RWPE2 (cell line): Measurements from ENCODE around the gene SUGCT.
A peak's percentile ranks its signal among the peaks of the same experiment; 100 is the strongest.

ENCODE experiments used
- ATAC-seq: fragments of 200-7000 bp; cut with Tn5 transposase; 3 replicates; pipeline ENCODE4 v1.9.1; 2021; ENCODE audit warnings: low read depth
- DNase-seq: peaks from one replicate; pipeline ENCODE4 v3.0.0-alpha.2; 2020; ENCODE audit warnings: low spot score
- H3K27ac ChIP-seq: fragments of 450-650 bp; 2 replicates; pipeline ENCODE4 v1.5.1; 2017; ENCODE audit warnings: mild to moderate bottlenecking; ENCODE audit not compliant: poor library complexity, severe bottlenecking
- H3K27me3 ChIP-seq: fragments of 250-450 bp; sonication (Bioruptor Pico); 2 replicates; pipeline ENCODE4 v1.5.1; 2021; ENCODE audit warnings: mild to moderate bottlenecking, moderate library complexity; ENCODE audit not compliant: insufficient read depth, poor library complexity, severe bottlenecking
- H3K36me3 ChIP-seq: fragments of 250-450 bp; sonication (Bioruptor Pico); 2 replicates; pipeline ENCODE4 v1.5.1; 2020; ENCODE audit warnings: low read depth, mild to moderate bottlenecking, moderate library complexity
- H3K4me1 ChIP-seq: fragments of 250-450 bp; sonication (Bioruptor Pico); 2 replicates; pipeline ENCODE4 v1.5.1; 2021; ENCODE audit warnings: mild to moderate bottlenecking, moderate library complexity; ENCODE audit not compliant: insufficient read depth, poor library complexity, severe bottlenecking
- H3K4me3 ChIP-seq: fragments of 250-450 bp; sonication (Bioruptor Pico); 2 replicates; pipeline ENCODE4 v1.5.1; 2021; ENCODE audit warnings: mild to moderate bottlenecking, moderate library complexity; ENCODE audit not compliant: severe bottlenecking
- H3K9me3 ChIP-seq: fragments of 250-450 bp; sonication (Bioruptor Pico); 2 replicates; pipeline ENCODE4 v1.5.1; 2021; ENCODE audit warnings: mild to moderate bottlenecking, moderate library complexity; ENCODE audit not compliant: severe bottlenecking
- CTCF ChIP-seq: fragments of 450-650 bp; IDR thresholded peaks from one replicate; pipeline ENCODE4 v1.5.1; 2017; ENCODE audit warnings: mild to moderate bottlenecking, moderate library complexity; ENCODE audit not compliant: poor library complexity, severe bottlenecking

The SUGCT gene

GRCh38 chr7:40299097-40299496 lies 164.3 kb downstream of the SUGCT start:
- DNase-seq: no peak
- no peak for TF ChIP-seq CTCF
- H3K4me3 ChIP-seq: no peak overlapping the region
- H3K27me3 ChIP-seq: no peaks in the 10 kb centered on the region
- peaks cover 16% of the 10 kb centered on the region for H3K4me1 ChIP-seq
- H3K27ac ChIP-seq: peak overlapping the region; percentile 68
- ATAC-seq: peak; percentile 83; the same call in 2 of the 3 replicates
- no peaks in the 10 kb centered on the region for H3K9me3 ChIP-seq
- H3K36me3 ChIP-seq: no peaks in the 10 kb centered on the region

DNA sequence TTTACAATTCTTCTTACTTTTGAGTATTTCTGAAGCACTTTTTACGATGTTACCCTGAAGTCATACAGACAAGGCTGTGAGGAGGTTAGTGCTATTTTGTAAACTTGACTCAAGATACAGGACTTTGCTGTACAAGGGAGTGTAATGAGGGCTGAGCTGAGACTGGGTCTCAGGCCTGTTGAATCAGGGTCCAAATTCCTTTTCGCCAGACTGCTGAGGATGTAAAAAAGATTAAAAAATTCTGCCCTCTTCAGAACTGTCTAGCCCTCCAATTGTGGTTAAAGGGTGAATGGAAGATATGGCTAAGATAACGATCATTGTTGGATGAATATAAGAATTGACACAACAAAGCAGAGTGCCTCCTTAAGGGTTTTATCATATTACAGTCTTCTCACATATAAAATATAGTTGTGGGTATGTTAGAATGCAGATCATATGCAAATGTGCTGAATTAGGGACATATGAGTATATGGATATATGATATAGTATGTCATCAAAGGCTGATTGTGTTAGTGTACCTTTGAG lies 165.4 kb downstream of the SUGCT start:
- Histone ChIP-seq H3K27me3 (no peaks in the 10 kb centered on the region), H3K4me1 (peaks cover 16% of the 10 kb centered on the region), H3K9me3 (no peaks in the 10 kb centered on the region), H3K4me3 (no peak overlapping the region), H3K36me3 (no peaks in the 10 kb centered on the region), H3K27ac (no peak overlapping the region)
- DNase-seq: no peak
- TF ChIP-seq CTCF: no peak
- ATAC-seq: no peak

DNA sequence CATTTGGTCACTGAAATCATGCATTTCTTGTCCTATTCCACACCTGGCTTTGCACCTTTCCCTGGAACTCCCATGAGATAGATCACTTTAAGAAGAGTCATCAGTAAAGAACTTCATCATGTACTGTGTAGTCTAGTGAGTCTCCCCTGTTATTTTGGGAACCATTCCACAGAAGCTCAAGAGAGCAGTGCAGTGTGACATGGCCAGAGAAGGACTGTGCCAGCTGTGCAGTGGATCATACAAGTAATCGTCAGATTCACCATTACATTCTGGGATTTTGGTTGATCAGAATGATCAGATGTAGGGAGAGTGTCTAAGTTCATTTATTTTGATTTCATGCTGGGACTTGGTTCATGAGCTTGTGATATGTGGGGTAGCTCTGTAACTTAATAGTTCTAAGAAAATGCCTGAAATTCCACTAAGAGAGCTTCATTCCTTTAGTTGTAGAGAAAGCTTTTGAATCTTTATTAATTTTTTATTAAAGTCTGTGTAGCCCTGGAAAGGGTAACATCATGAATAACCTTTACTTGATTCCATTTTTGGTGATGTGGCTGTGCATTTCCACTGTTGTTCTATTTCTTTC lies 166.8 kb downstream of the SUGCT start:
- Histone ChIP-seq H3K36me3 (no peaks in the 10 kb centered on the region), H3K4me1 (peaks cover 19% of the 10 kb centered on the region), H3K27ac (no peak overlapping the region), H3K9me3 (no peaks in the 10 kb centered on the region), H3K27me3 (no peaks in the 10 kb centered on the region), H3K4me3 (no peak overlapping the region)
- no peak for ATAC-seq
- DNase-seq: no peak
- no peak for TF ChIP-seq CTCF

- H3K9me3 ChIP-seq: no peaks in the 10 kb centered on the region
- DNase-seq: no peak
- TF ChIP-seq CTCF: no peak
- H3K4me1 ChIP-seq: peaks cover 9% of the 10 kb centered on the region
- ATAC-seq: no peak
- H3K4me3 ChIP-seq: no peak overlapping the region
- no peak overlapping the region for H3K27ac ChIP-seq
- H3K27me3 ChIP-seq: no peaks in the 10 kb centered on the region
- H3K36me3 ChIP-seq: no peaks in the 10 kb centered on the region
Observed at GRCh38 chr7:40303996-40304395, 169.2 kb downstream of the SUGCT start.

- ATAC-seq (no peak), DNase-seq (no peak)
- Histone ChIP-seq H3K27ac (no peak overlapping the region), H3K9me3 (no peaks in the 10 kb centered on the region), H3K4me1 (peaks cover 5% of the 10 kb centered on the region), H3K4me3 (no peak overlapping the region), H3K27me3 (no peaks in the 10 kb centered on the region), H3K36me3 (no peaks in the 10 kb centered on the region)
- no peak for TF ChIP-seq CTCF
Observed at GRCh38 chr7:40305229-40305628, 170.4 kb downstream of the SUGCT start.
